Breast epithelium (tissue), 3 donors: ENCODE results near the gene SSTR5.

Experiments used
- POLR2AphosphoS5 ChIP-seq, 3 donors: sonication (generic); formaldehyde crosslinking; IDR thresholded peaks; one replicate each; pipeline ENCODE4 v1.6.1; 2017; ENCODE audit warnings: antibody characterized with exemption in 3 of 3
- TF ChIP-seq, protein P1 (sequence below), 3 donors: fragments of 450-650 bp; IDR thresholded peaks; one replicate each; pipeline ENCODE4 v1.5.1; 2016 to 2017; ENCODE audit warnings: antibody characterized with exemption in 3 of 3, mild to moderate bottlenecking in 3 of 3, moderate library complexity in 3 of 3

- TF ChIP-seq POLR2AphosphoS5 (IDR thresholded peaks at IDR 0.05), result no peak
- TF ChIP-seq, protein P1, sequence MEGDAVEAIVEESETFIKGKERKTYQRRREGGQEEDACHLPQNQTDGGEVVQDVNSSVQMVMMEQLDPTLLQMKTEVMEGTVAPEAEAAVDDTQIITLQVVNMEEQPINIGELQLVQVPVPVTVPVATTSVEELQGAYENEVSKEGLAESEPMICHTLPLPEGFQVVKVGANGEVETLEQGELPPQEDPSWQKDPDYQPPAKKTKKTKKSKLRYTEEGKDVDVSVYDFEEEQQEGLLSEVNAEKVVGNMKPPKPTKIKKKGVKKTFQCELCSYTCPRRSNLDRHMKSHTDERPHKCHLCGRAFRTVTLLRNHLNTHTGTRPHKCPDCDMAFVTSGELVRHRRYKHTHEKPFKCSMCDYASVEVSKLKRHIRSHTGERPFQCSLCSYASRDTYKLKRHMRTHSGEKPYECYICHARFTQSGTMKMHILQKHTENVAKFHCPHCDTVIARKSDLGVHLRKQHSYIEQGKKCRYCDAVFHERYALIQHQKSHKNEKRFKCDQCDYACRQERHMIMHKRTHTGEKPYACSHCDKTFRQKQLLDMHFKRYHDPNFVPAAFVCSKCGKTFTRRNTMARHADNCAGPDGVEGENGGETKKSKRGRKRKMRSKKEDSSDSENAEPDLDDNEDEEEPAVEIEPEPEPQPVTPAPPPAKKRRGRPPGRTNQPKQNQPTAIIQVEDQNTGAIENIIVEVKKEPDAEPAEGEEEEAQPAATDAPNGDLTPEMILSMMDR (IDR thresholded peaks at IDR 0.05), result no peak
These were observed 36.4 kb upstream of the SSTR5 start for GRCh38 chr16:1036166-1036565.
